OCI-LY7 (cell line): ENCODE data around the gene SMYD4.

Experiments
- CTCF ChIP-seq: fragments of 200-600 bp; sonication (generic); conservative IDR thresholded peaks from 2 replicates; pipeline ENCODE4 v1.5.1; 2014; ENCODE audit warnings: mild to moderate bottlenecking, antibody characterized with exemption, low read length, moderate library complexity, mixed read lengths
- EZH2phosphoT487 ChIP-seq: fragments of 200-600 bp; sonication (generic); IDR thresholded peaks from 2 replicates; pipeline ENCODE4 v1.6.1; 2018; ENCODE audit warnings: low read depth, borderline replicate concordance, mild to moderate bottlenecking, mixed run types, antibody characterized with exemption, low read length, moderate library complexity, mixed read lengths

GRCh38 chr17:1802429-1802828 lies 27.3 kb downstream of the SMYD4 start:
- TF ChIP-seq CTCF: no peak
- no peak for TF ChIP-seq EZH2phosphoT487
